ENCODE measurements around the gene ZSCAN4.

The ZSCAN4 gene

DNA sequence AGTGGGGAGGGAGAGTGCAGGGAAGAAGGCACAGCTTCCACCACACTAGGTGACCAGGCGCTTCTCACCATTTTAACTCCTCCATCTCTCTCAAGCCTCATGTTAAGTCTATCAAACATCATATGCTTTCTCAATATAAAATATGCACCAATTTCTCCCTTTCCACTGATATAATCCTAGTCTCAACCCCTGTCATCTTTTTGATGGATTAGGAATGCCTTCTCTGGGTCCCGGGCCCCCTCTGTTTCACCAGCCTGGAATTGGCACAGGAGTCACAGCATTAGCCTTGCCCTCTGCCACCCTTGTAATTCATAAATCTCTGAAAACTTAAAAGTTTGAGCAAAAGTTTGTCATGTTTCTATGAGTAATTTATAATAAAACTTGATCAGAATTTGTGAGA is at the start of gene ZSCAN4:
Gene ZSCAN4, plus strand, starts transcription at position 301 of the 400 bp plus-strand sequence. CDS start 7,211 bp downstream, outside the sequence.
- DNase-seq: no peak

- no peak for DNase-seq
Observed at GRCh38 chr19:57620673-57621348, 47.9 kb upstream of the ZSCAN4 start.

DNA sequence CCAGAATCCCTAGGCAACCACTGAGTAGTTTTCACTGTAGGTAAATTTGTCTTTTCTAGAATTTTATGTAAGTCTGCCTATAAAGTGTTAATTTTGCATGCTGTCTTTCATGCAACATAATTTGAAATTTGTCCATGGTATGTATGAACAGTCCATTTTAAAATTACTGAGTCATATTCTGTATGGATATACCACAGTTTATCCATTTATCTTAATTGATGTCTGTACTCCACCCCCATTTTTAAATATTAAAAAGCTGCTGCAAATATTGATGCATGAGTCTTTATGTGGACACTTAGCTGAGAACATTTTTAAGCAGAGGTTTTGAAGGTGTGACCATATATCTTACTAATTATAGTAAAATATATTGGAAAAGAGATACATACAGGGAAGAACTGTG is 45.6 kb upstream of the ZSCAN4 start:
- no peak for DNase-seq

- DNase-seq: peak; percentile 96 to 97
Observed at GRCh38 chr19:57632987-57633831, 35.5 kb upstream of the ZSCAN4 start, which contains the start of gene ZNF211. ZNF211 (plus strand) TSS chr19:57633168; CDS start chr19:57633347, 179 bp downstream.

DNA sequence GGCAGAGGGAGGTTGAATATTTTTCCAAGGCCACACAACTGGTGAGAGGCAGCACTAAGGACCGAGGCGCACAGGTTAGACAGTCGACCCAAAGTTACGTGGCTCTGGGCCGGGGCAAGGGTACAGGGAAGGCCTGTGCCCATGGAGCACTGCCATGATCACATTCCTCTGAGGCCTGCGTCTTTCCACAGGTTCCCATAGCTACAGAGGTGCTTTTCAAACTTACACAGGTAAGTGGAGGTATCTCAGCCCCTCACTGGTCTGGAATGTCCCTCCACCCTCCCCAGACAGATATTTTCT is 35.0 kb upstream of the ZSCAN4 start:
- DNase-seq: no peak

DNA sequence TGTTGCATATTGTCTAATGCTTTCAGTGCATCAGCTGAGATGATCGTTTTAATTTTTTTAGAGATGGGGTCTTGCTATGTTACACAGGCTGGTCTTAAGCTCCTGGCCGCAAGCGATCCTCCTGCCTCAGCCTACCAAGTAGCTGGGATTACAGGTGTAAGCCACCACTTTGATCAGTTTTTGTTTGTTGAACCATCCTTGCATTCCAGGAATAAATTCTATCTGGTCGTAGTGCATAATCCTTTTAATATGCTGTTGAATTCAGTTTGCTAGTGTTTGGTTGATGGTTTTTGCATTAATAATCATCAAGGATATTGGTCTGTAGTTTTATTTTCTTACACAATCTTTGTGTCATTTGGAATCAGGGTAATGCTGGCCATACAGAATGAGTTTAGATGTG is 31.4 kb upstream of the ZSCAN4 start:
- no peak for DNase-seq

DNA sequence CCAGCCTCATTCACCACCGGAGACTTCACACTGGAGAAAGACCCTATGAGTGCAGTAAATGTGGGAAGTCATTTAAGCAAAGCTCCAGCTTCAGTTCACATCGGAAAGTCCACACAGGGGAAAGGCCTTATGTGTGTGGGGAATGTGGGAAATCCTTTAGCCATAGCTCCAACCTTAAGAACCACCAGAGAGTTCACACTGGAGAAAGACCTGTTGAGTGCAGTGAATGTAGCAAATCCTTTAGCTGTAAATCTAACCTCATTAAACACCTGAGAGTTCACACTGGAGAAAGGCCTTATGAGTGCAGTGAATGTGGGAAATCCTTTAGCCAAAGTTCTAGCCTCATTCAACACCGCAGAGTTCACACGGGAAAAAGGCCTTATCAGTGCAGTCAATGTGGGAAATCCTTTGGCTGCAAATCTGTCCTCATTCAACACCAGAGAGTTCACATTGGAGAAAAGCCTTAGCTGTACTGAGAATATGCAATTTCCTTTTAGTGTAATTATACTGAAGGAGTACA is 27.0 kb upstream of the ZSCAN4 start:
- no peak for DNase-seq

DNA sequence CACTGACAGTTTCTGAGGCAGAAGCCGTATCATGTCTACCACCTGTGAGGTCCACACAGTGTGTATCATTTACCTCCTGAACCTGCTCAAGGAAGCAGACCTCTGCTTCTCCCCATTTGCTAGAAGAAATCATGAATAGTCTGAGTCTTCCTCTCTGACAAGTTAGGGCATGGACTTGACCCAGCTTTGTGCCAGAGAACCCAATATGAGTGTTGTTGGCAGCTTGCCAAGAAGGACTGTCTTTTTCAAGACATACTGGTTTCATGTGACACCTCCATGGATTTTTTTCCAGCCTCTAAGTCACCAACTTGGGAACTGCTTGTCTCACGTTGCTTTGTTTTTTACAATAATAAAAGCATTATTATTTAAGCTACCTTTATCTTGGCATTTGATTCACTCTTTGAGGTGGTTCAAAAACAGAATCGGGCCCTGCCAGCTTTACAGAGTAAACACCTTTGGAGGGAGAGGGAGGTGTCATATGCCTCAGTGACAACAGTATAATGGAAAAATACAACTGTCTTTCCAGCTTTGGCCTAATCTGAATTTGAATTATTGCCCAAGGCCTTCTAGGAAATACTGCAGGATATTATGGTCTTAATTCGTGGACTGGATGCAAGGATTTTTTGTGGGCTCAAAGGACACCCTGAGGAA is 26.2 kb upstream of the ZSCAN4 start:
- no peak for DNase-seq

GRCh38 chr19:57643734-57644133 is 25.0 kb upstream of the ZSCAN4 start:
- no peak for DNase-seq

DNA sequence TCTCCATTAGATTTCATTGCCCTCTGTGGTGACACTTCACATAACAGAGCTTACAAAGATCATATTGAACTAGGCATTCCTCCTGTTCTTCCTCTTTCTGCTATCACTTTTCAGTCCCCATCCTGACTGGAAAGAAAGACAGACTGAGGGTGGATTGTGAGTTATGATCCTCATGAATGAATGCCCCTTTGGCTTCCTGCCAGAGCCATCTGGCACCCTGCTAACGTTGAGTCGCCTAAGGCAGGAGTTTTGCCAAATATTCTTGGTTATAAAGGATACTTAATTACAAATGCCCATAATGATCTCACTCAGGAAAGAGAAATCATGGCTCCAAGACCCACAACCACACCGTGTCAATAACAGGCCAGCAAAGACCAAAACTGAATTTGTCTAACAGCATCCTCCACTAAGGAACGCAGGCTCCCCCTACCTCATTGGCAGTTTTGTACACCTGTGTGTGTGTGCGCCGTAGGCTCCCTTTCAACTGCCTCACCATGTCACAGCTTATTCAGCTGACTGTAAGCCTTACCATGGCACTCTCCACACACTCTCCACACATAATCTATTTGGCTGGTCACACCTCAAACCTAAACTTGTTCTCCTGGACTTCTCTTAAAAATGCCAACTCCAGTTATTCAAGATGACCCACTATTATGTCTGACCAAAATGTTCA is 20.3 kb upstream of the ZSCAN4 start:
- DNase-seq: no peak

GRCh38 chr19:57651654-57651996 is 17.1 kb upstream of the ZSCAN4 start:
- DNase-seq: no peak

GRCh38 chr19:57653689-57654088 is 15.0 kb upstream of the ZSCAN4 start:
- DNase-seq: no peak

DNA sequence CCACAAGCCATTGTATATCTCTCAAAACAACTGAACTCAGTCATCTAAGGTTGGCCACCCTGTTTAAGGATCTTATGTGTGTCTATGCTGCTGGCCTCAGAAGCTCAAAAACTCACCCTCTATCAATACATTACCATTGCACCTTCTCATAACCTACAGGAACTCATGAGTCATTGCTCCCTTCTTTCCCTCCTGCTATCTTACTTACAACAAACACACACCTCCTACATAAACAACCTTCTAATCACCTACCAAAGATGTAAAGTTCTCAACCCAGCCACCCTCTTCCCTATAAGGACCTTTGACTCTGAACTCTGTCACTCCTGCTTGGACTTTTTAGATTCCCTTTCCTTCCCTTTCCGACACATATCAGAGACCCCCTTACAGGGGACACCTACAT is 13.3 kb upstream of the ZSCAN4 start:
- DNase-seq: no peak

GRCh38 chr19:57656346-57656745 is 12.4 kb upstream of the ZSCAN4 start:
- DNase-seq: no peak

- DNase-seq: no peak
Observed at GRCh38 chr19:57664269-57665127, 4.2 kb upstream of the ZSCAN4 start.

DNA sequence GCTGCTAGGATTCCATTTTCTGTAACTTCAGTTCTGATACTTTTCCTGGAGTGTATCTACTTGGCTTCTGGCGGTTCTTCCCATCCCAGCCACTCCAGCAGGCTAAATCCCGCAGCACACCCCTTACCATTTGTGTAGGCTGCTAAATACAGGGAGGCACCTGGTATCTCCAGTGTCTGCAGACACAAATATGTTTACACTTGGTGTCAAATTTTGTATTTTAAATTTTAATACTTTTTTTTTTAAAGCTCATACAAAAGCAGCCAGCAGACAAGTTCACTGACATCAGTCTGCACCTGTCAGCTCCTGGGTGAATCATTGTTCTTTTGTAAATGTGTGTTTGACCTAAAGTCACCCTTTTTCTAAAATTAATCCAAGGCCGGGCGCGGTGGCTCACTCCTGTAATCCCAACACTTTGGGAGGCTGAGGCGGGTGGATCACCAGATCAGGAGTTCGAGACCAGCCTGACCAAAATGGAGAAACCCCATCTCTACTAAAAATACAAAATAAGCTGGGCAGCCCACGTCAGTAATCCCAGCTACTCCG is 3.4 kb upstream of the ZSCAN4 start:
- DNase-seq: no peak

DNA sequence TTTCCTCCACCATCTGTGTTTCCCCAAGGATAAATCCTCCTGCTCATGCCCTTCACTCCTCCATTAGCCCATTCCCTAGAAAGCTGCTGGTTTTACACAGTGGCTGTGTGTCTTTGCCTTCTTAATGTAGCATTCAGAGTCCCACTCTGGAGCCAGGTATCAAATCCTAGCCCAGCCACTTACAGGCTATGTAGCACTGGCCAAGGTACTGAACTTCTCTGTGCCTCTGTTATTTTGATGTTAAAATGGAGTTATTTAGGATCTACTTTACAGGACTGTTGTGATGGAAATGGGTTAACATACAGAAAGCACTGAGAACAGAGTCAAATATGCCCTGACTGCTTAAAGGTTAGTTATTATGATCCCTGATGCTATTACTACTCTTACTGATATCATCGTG is 1.5 kb upstream of the ZSCAN4 start:
- no peak for DNase-seq

DNA sequence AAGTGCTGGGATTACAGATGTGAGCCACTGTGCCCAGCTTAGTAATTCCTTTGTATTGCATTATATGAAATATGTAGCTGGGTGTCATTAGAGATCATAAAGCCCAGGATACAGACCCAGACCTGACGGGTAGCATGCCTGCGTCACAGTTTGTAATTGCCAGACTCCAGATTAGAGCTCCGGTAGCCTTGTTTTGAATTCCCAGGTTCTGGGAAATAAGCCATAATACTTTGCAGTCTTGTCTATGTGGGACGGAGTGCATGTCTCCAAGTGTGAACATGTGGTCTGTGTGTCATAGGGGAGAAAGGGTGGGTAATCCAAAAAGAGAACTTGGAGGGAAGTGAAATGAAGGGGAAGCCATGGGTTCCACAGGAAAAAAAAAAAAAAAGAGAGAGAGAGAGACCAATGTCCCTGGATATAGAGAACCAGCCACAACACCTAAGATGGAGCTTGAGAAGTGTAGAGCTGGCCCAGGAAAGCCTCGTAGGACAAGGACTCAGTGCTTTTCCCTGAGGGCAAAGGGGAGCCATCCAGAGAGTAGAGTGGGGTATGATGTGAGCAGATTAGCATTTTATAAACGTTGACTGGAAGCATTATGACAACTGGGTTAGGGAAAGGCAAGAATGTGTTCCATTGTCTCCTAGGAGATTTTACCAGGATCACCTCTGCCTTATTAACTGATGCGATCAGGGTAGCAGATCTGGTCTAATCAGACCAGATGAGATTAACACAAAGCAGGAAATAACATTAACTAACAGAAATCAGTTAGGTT is 2.6 kb downstream of the ZSCAN4 start:
- DNase-seq: no peak

DNA sequence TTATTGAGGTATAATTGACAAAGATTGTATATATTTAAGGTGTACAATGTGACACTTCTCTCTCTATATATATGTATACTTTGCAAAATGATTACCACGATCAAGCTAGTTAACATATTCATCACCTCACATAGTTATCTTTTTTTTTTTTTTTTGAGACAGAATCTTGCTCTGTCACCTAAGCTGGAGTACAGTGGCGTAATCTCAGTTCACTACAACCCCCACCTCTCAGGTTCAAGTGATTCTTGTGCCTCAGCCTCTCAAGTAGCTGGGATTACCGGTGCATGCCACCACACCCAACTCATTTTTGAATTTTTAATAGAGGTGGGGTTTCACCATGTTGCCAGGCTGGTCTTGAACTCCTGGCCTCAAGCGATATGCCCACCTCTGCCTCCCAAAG is 3.7 kb downstream of the ZSCAN4 start:
- DNase-seq: no peak

DNA sequence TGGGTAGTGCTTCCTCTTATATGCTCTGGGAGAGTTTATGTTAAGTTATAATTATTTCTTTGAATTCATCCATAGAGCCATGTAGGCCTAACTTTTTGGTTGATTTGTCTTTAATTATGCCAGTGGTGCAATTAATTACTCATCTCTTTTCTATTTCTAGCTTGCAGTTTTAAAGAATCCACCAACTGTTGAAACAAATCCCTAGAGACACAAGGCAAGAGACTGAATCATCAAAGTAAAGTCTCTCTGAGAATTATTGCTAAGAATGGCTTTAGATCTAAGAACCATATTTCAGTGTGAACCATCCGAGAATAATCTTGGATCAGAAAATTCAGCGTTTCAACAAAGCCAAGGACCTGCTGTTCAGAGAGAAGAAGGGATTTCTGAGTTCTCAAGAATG is 7.1 kb downstream of the ZSCAN4 start:
- DNase-seq: no peak

DNA sequence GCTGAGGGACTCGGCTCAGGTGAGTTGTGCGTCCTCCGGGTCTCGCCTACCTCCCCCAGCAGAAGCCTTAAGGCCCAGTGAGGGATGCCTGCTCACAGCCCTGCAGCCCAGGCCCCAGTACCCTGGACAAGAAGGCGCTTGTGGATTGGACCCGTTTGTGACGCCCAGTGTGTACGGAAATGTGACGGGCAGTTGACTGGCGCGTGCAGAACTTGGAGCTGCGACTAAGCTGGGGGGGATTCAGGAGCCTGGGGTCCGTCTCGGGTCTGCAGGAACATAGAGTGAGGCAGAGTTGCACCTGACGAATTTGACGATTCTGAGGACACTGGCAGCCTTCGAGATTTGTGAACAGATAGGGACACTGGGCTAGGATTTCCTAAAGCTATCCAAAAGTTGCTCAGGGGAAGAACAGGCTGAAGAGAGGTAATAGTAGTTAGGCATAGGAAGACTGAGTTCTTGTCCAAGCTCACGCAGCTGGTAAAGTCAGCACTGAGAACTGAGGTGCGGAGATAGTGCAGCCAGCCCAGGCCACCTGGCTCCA is 13.6 kb downstream of the ZSCAN4 start:
- DNase-seq: peak in 1 of 2 experiments; percentile 16
